ENCODE data around the gene CFAP53. TPM values are rescaled to one million over a fixed set of nuclear protein-coding genes. Genes with fewer than 3 reads are reported as not detected.

Gene CFAP53
- total and polyA plus RNA-seq, 2 of the 13 experiments (the other 11 are each of a cell fraction or from before 2014, with no cell fraction given), result 0.05 to 0.07 TPM

DNA sequence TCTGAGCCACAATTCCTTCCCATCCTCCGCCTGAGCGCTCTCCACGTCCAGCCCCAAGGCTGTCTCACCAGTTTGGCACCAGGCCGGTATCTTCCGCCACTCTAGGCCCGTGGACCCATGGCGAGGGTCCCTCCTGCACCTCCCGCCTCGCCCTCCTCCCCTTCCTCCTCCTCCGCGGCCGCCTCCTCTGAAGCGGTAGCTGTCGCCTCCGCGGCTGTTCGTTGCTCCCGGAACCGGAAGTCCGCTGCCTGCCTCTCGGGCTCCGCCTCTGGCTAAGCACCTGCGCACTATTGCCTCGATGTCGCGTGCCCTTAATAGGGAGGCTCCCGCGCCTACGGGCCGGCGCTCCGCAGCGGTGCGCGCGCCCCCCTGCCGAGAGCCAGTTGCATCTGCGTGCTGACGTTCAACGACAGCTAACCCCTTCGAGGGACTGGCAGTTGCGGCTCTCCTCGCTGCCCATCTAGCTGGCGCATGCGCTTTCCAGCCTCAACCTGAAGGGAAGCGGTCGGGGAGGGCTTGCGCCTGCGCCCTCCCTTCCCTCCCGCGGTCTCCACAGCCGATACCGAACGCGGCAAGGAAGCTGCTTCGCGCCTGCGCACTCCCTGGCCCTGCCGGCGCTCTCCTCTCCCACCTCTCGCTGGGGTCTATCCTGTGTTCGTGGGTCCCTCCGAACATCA, 15.1 kb upstream of the CFAP53 start, which contains the start of gene MBD1 (continued):
- no peak; the same call in 1 of the 2 replicates for TF ChIP-seq RXRB (CRISPR knock-in tag; IDR thresholded peaks at IDR 0.05; ENCODE audit: borderline replicate concordance)
- TF ChIP-seq PHF20 (CRISPR knock-in tag; IDR thresholded peaks at IDR 0.05), result peak; percentile 94
- TF ChIP-seq ZNF567 (CRISPR knock-in tag; IDR thresholded peaks at IDR 0.05; ENCODE audit: borderline replicate concordance), result no peak
- 0 out of 2 replicates have a peak, but pooled peaks have one; percentile 10 for TF ChIP-seq ZNF468 (CRISPR knock-in tag; IDR thresholded peaks at IDR 0.05)
- TF ChIP-seq DNMT1 (CRISPR knock-in tag; IDR thresholded peaks at IDR 0.05), result peak; percentile 30; the same call in 1 of the 2 replicates
- no peak for TF ChIP-seq ZNF354B (CRISPR knock-in tag; IDR thresholded peaks at IDR 0.05)
- TF ChIP-seq ZNF530 (CRISPR knock-in tag; IDR thresholded peaks at IDR 0.05; ENCODE audit: low read depth), result no peak
- TF ChIP-seq, protein P1, sequence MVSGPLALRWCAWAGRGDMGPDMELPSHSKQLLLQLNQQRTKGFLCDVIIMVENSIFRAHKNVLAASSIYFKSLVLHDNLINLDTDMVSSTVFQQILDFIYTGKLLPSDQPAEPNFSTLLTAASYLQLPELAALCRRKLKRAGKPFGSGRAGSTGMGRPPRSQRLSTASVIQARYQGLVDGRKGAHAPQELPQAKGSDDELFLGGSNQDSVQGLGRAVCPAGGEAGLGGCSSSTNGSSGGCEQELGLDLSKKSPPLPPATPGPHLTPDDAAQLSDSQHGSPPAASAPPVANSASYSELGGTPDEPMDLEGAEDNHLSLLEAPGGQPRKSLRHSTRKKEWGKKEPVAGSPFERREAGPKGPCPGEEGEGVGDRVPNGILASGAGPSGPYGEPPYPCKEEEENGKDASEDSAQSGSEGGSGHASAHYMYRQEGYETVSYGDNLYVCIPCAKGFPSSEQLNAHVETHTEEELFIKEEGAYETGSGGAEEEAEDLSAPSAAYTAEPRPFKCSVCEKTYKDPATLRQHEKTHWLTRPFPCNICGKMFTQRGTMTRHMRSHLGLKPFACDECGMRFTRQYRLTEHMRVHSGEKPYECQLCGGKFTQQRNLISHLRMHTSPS (CRISPR knock-in tag; IDR thresholded peaks at IDR 0.05; ENCODE audit: low read depth), result peak; percentile 59; the same call in 1 of the 2 replicates
- no peak for TF ChIP-seq GABPA (IDR thresholded peaks at IDR 0.05; ENCODE audit: low read depth, low read length)
- peak; percentile 99 for TF ChIP-seq GABPA (CRISPR knock-in tag; IDR thresholded peaks at IDR 0.05; ENCODE audit: low read depth)
- peak; percentile 92 for TF ChIP-seq HDAC1 (CRISPR knock-in tag; IDR thresholded peaks at IDR 0.05)
- TF ChIP-seq, protein P2, sequence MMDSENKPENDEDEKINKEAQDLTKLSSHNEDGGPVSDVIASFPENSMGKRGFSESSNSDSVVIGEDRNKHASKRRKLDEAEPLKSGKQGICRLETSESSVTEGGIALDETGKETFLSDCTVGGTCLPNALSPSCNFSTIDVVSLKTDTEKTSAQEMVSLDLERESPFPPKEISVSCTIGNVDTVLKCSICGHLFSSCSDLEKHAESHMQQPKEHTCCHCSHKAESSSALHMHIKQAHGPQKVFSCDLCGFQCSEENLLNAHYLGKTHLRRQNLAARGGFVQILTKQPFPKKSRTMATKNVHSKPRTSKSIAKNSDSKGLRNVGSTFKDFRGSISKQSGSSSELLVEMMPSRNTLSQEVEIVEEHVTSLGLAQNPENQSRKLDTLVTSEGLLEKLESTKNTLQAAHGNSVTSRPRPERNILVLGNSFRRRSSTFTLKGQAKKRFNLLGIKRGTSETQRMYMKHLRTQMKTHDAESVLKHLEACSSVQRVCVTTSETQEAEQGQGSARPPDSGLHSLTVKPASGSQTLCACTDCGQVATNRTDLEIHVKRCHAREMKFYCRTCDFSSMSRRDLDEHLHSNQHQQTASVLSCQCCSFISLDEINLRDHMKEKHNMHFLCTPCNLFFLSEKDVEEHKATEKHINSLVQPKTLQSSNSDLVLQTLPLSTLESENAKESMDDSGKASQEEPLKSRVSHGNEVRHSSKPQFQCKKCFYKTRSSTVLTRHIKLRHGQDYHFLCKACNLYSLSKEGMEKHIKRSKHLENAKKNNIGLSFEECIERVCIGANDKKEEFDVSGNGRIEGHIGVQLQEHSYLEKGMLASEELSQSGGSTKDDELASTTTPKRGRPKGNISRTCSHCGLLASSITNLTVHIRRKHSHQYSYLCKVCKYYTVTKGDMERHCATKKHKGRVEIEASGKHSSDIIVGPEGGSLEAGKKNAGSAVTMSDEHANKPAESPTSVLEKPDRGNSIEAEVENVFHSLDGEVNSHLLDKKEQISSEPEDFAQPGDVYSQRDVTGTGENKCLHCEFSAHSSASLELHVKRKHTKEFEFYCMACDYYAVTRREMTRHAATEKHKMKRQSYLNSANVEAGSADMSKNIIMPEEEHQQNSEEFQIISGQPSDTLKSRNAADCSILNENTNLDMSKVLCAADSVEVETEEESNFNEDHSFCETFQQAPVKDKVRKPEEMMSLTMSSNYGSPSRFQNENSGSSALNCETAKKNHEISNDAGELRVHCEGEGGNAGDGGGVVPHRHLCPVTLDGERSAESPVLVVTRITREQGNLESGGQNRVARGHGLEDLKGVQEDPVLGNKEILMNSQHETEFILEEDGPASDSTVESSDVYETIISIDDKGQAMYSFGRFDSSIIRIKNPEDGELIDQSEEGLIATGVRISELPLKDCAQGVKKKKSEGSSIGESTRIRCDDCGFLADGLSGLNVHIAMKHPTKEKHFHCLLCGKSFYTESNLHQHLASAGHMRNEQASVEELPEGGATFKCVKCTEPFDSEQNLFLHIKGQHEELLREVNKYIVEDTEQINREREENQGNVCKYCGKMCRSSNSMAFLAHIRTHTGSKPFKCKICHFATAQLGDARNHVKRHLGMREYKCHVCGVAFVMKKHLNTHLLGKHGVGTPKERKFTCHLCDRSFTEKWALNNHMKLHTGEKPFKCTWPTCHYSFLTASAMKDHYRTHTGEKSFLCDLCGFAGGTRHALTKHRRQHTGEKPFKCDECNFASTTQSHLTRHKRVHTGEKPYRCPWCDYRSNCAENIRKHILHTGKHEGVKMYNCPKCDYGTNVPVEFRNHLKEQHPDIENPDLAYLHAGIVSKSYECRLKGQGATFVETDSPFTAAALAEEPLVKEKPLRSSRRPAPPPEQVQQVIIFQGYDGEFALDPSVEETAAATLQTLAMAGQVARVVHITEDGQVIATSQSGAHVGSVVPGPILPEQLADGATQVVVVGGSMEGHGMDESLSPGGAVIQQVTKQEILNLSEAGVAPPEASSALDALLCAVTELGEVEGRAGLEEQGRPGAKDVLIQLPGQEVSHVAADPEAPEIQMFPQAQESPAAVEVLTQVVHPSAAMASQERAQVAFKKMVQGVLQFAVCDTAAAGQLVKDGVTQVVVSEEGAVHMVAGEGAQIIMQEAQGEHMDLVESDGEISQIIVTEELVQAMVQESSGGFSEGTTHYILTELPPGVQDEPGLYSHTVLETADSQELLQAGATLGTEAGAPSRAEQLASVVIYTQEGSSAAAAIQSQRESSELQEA (CRISPR knock-in tag; IDR thresholded peaks at IDR 0.05; ENCODE audit: not compliant biosample characterization), result peak; percentile 43
- TF ChIP-seq ZNF660 (CRISPR knock-in tag; IDR thresholded peaks at IDR 0.05; ENCODE audit: borderline replicate concordance, low read depth), result no peak
- TF ChIP-seq, protein P3, sequence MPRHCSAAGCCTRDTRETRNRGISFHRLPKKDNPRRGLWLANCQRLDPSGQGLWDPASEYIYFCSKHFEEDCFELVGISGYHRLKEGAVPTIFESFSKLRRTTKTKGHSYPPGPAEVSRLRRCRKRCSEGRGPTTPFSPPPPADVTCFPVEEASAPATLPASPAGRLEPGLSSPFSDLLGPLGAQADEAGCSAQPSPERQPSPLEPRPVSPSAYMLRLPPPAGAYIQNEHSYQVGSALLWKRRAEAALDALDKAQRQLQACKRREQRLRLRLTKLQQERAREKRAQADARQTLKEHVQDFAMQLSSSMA (CRISPR knock-in tag; IDR thresholded peaks at IDR 0.05), result peak; percentile 91
- TF ChIP-seq ERF (CRISPR knock-in tag; IDR thresholded peaks at IDR 0.05), result peak; percentile 62; the same call in 1 of the 2 replicates
- TF ChIP-seq, protein P4, sequence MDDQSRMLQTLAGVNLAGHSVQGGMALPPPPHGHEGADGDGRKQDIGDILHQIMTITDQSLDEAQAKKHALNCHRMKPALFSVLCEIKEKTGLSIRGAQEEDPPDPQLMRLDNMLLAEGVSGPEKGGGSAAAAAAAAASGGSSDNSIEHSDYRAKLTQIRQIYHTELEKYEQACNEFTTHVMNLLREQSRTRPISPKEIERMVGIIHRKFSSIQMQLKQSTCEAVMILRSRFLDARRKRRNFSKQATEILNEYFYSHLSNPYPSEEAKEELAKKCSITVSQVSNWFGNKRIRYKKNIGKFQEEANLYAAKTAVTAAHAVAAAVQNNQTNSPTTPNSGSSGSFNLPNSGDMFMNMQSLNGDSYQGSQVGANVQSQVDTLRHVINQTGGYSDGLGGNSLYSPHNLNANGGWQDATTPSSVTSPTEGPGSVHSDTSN (CRISPR knock-in tag; IDR thresholded peaks at IDR 0.05; ENCODE audit: borderline replicate concordance), result no peak
- TF ChIP-seq ZNF891 (CRISPR knock-in tag; IDR thresholded peaks at IDR 0.05), result 0 out of 2 replicates have a peak, but pooled peaks have one; percentile 38
- no peak for TF ChIP-seq ZNF251 (CRISPR knock-in tag; IDR thresholded peaks at IDR 0.05)
